Measurements from ENCODE around the gene TYW5.

The TYW5 gene

GRCh38 chr2:199910338-199911051, 44.8 kb downstream of the TYW5 start:
- Histone ChIP-seq H3K4me3 (peak overlapping the region; percentile 93), H3K9ac (ENCODE audit: insufficient read length) (peak overlapping the region; percentile 67), H3K27ac (peak overlapping the region; percentile 82), H3K9me3 (ENCODE audit: low read depth, low read length) (no peaks in the 10 kb centered on the region; the same call in 1 of the 2 replicates), H3K36me3 (ENCODE audit: insufficient read depth, low read length) (peaks cover 21% of the 10 kb centered on the region)
- DNase-seq (ENCODE audit: low read depth, low spot score), result no peak
- TF ChIP-seq FOXP2 (optimal IDR thresholded peaks at IDR 0.05; ENCODE audit: control extremely low read depth, extremely low read length, insufficient read depth) (no peak), EZH2 (IDR thresholded peaks at IDR 0.05) (no peak), POLR2AphosphoS5 (IDR thresholded peaks at IDR 0.05; ENCODE audit: borderline replicate concordance, low read depth, low read length) (no peak)

- TF ChIP-seq FOXP2 (optimal IDR thresholded peaks at IDR 0.05; ENCODE audit: control extremely low read depth, extremely low read length, insufficient read depth) (no peak), EZH2 (IDR thresholded peaks at IDR 0.05) (no peak)
- H3K4me3 ChIP-seq, result no peak overlapping the region
- no peak for DNase-seq (ENCODE audit: low read depth, low spot score)
- no peaks in the 10 kb centered on the region for H3K36me3 ChIP-seq (ENCODE audit: insufficient read depth, low read length)
- H3K9me3 ChIP-seq (ENCODE audit: low read depth, low read length), result no peaks in the 10 kb centered on the region; the same call in 1 of the 2 replicates
- H3K9ac ChIP-seq (ENCODE audit: insufficient read length), result no peak overlapping the region
- no peak overlapping the region for H3K27ac ChIP-seq
Measured at GRCh38 chr2:199907008-199907714, 48.1 kb downstream of the TYW5 start.

GRCh38 chr2:199903111-199903510, 52.2 kb downstream of the TYW5 start:
- H3K9ac ChIP-seq (ENCODE audit: insufficient read length), result no peak overlapping the region
- H3K9me3 ChIP-seq (ENCODE audit: low read depth, low read length), result no peaks in the 10 kb centered on the region
- no peak overlapping the region for H3K4me3 ChIP-seq
- no peaks in the 10 kb centered on the region for H3K36me3 ChIP-seq (ENCODE audit: insufficient read depth, low read length)
- no peak for TF ChIP-seq FOXP2 (optimal IDR thresholded peaks at IDR 0.05; ENCODE audit: control extremely low read depth, extremely low read length, insufficient read depth)
- no peak for TF ChIP-seq POLR2AphosphoS5 (IDR thresholded peaks at IDR 0.05; ENCODE audit: borderline replicate concordance, low read depth, low read length)
- TF ChIP-seq EZH2 (IDR thresholded peaks at IDR 0.05), result no peak
- H3K27ac ChIP-seq, result no peak overlapping the region
- DNase-seq (ENCODE audit: low read depth, low spot score), result no peak

GRCh38 chr2:199902486-199903110, 52.7 kb downstream of the TYW5 start:
- TF ChIP-seq POLR2AphosphoS5 (IDR thresholded peaks at IDR 0.05; ENCODE audit: borderline replicate concordance, low read depth, low read length), result no peak
- TF ChIP-seq EZH2 (IDR thresholded peaks at IDR 0.05), result no peak
- no peak for TF ChIP-seq FOXP2 (optimal IDR thresholded peaks at IDR 0.05; ENCODE audit: control extremely low read depth, extremely low read length, insufficient read depth)

GRCh38 chr2:199901942-199902341, 53.3 kb downstream of the TYW5 start:
- TF ChIP-seq POLR2AphosphoS5 (IDR thresholded peaks at IDR 0.05; ENCODE audit: borderline replicate concordance, low read depth, low read length) (no peak), FOXP2 (optimal IDR thresholded peaks at IDR 0.05; ENCODE audit: control extremely low read depth, extremely low read length, insufficient read depth) (no peak), EZH2 (IDR thresholded peaks at IDR 0.05) (no peak)
- Histone ChIP-seq H3K36me3 (ENCODE audit: insufficient read depth, low read length) (no peaks in the 10 kb centered on the region), H3K9ac (ENCODE audit: insufficient read length) (no peak overlapping the region), H3K27ac (no peak overlapping the region), H3K4me3 (no peak overlapping the region), H3K9me3 (ENCODE audit: low read depth, low read length) (no peaks in the 10 kb centered on the region)
- DNase-seq (ENCODE audit: low read depth, low spot score), result no peak

More at GRCh38 chr2:199902486-199903110, 52.7 kb downstream of the TYW5 start:
- H3K36me3 ChIP-seq (ENCODE audit: insufficient read depth, low read length), result no peaks in the 10 kb centered on the region
- no peak overlapping the region for H3K4me3 ChIP-seq
- no peak overlapping the region for H3K9ac ChIP-seq (ENCODE audit: insufficient read length)
- H3K27ac ChIP-seq, result no peak overlapping the region
- DNase-seq (ENCODE audit: low read depth, low spot score), result no peak
- H3K9me3 ChIP-seq (ENCODE audit: low read depth, low read length), result no peaks in the 10 kb centered on the region

- TF ChIP-seq POLR2AphosphoS5 (IDR thresholded peaks at IDR 0.05; ENCODE audit: borderline replicate concordance, low read depth, low read length) (no peak), EZH2 (IDR thresholded peaks at IDR 0.05) (no peak), FOXP2 (optimal IDR thresholded peaks at IDR 0.05; ENCODE audit: control extremely low read depth, extremely low read length, insufficient read depth) (no peak)
- Histone ChIP-seq H3K9ac (ENCODE audit: insufficient read length) (no peak overlapping the region), H3K4me3 (no peak overlapping the region), H3K9me3 (ENCODE audit: low read depth, low read length) (no peaks in the 10 kb centered on the region), H3K27ac (no peak overlapping the region), H3K36me3 (ENCODE audit: insufficient read depth, low read length) (no peaks in the 10 kb centered on the region)
- no peak for DNase-seq (ENCODE audit: low read depth, low spot score)
Measured at GRCh38 chr2:199896617-199897016, 58.7 kb downstream of the TYW5 start.

GRCh38 chr2:199895406-199895805, 59.9 kb downstream of the TYW5 start:
- no peak for TF ChIP-seq POLR2AphosphoS5 (IDR thresholded peaks at IDR 0.05; ENCODE audit: borderline replicate concordance, low read depth, low read length)
- TF ChIP-seq EZH2 (IDR thresholded peaks at IDR 0.05), result no peak
- TF ChIP-seq FOXP2 (optimal IDR thresholded peaks at IDR 0.05; ENCODE audit: control extremely low read depth, extremely low read length, insufficient read depth), result no peak
- no peak overlapping the region for H3K27ac ChIP-seq
- H3K36me3 ChIP-seq (ENCODE audit: insufficient read depth, low read length), result no peaks in the 10 kb centered on the region
- H3K9me3 ChIP-seq (ENCODE audit: low read depth, low read length), result no peaks in the 10 kb centered on the region
- H3K9ac ChIP-seq (ENCODE audit: insufficient read length), result no peak overlapping the region
- DNase-seq (ENCODE audit: low read depth, low spot score), result no peak
- no peak overlapping the region for H3K4me3 ChIP-seq

GRCh38 chr2:199883474-199884212, 71.6 kb downstream of the TYW5 start:
- H3K9ac ChIP-seq (ENCODE audit: insufficient read length), result no peak overlapping the region
- no peak overlapping the region for H3K27ac ChIP-seq
- no peak for DNase-seq (ENCODE audit: low read depth, low spot score)
- H3K9me3 ChIP-seq (ENCODE audit: low read depth, low read length), result no peaks in the 10 kb centered on the region
- H3K4me3 ChIP-seq, result no peak overlapping the region
- TF ChIP-seq POLR2AphosphoS5 (IDR thresholded peaks at IDR 0.05; ENCODE audit: borderline replicate concordance, low read depth, low read length), result no peak
- no peak for TF ChIP-seq FOXP2 (optimal IDR thresholded peaks at IDR 0.05; ENCODE audit: control extremely low read depth, extremely low read length, insufficient read depth)
- TF ChIP-seq EZH2 (IDR thresholded peaks at IDR 0.05), result no peak
- H3K36me3 ChIP-seq (ENCODE audit: insufficient read depth, low read length), result no peaks in the 10 kb centered on the region

Measured in SK-N-MC (cell line).